ENCODE measurements around the gene TAB2.

TAB2 gene

DNA sequence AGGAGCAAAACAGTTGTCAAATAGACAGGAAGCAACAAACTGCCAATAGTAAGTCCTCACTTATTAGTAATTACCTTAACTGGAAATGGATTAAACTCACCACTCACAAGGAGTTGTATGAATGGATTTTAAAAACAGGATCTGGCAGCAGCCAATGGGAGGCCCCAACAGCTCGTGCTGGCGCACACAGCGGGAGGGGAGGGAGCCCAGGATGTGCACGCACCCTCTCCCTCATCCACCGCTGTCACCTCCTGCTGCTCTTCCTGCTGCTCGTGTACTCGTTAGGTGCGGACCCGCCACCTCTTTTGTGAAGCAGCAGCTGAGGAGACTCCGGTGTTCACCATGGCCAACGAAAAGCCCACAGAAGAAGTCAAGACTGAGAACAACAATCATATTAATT is 82.5 kb downstream of the TAB2 start, which contains the start of gene SUMO4 (continued):
- TF ChIP-seq, protein P1, sequence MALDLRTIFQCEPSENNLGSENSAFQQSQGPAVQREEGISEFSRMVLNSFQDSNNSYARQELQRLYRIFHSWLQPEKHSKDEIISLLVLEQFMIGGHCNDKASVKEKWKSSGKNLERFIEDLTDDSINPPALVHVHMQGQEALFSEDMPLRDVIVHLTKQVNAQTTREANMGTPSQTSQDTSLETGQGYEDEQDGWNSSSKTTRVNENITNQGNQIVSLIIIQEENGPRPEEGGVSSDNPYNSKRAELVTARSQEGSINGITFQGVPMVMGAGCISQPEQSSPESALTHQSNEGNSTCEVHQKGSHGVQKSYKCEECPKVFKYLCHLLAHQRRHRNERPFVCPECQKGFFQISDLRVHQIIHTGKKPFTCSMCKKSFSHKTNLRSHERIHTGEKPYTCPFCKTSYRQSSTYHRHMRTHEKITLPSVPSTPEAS (tag by site-specific recombination; IDR thresholded peaks at IDR 0.05): no peak
- no peak for TF ChIP-seq ZFHX2 (tag by site-specific recombination; conservative IDR thresholded peaks at IDR 0.05)
- no peak for TF ChIP-seq ZBTB21 (tag by site-specific recombination; IDR thresholded peaks at IDR 0.05)
- TF ChIP-seq GLI4 (tag by site-specific recombination; IDR thresholded peaks at IDR 0.05): no peak
- no peak for TF ChIP-seq ZNF560 (tag by site-specific recombination; IDR thresholded peaks at IDR 0.05; ENCODE audit: borderline replicate concordance)

DNA sequence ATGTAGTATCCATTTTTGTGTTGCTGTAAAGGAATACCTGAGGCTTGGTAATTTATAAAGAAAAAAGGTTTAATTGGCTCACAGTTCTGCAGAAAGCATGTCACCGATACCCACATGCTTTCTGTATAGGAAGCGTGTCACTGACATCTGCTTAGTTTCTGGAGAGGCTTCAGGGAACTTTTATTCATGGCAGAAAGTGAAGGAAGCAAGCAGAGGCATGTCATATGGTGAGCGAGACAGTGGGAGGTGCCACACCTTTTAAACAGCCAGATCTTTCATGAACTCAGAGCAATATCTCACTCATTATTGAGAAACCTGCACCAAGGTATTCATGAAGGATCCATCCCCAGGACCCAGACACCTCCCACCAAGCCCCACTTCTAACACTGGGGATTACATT is 86.0 kb downstream of the TAB2 start:
- H3K9me3 ChIP-seq (ENCODE audit: control insufficient read depth, insufficient read depth, low read depth, low read length): no peaks in the 10 kb centered on the region
- no peaks in the 10 kb centered on the region for H3K4me1 ChIP-seq (ENCODE audit: control insufficient read depth, insufficient read depth, low read length)
- ChIA-PET POLR2A (no interaction called here), CTCF (no interaction called here)
- H3K27ac ChIP-seq (ENCODE audit: extremely low read depth, low read depth, low read length): no peak overlapping the region
- H3K36me3 ChIP-seq (ENCODE audit: control insufficient read depth in 2 of 2, insufficient read depth in 1 of 2, low read length in 2 of 2): peaks cover 33 to 37% of the 10 kb centered on the region in 2 experiments
- H3K4me3 ChIP-seq (ENCODE audit: low read depth, low read length): no peak overlapping the region
- TF ChIP-seq ZNF624 (tag by site-specific recombination; IDR thresholded peaks at IDR 0.05) (no peak), ZNF341 (tag by site-specific recombination; IDR thresholded peaks at IDR 0.05; ENCODE audit: low read depth) (0 out of 2 replicates have a peak, but pooled peaks have one; percentile 10)

DNA sequence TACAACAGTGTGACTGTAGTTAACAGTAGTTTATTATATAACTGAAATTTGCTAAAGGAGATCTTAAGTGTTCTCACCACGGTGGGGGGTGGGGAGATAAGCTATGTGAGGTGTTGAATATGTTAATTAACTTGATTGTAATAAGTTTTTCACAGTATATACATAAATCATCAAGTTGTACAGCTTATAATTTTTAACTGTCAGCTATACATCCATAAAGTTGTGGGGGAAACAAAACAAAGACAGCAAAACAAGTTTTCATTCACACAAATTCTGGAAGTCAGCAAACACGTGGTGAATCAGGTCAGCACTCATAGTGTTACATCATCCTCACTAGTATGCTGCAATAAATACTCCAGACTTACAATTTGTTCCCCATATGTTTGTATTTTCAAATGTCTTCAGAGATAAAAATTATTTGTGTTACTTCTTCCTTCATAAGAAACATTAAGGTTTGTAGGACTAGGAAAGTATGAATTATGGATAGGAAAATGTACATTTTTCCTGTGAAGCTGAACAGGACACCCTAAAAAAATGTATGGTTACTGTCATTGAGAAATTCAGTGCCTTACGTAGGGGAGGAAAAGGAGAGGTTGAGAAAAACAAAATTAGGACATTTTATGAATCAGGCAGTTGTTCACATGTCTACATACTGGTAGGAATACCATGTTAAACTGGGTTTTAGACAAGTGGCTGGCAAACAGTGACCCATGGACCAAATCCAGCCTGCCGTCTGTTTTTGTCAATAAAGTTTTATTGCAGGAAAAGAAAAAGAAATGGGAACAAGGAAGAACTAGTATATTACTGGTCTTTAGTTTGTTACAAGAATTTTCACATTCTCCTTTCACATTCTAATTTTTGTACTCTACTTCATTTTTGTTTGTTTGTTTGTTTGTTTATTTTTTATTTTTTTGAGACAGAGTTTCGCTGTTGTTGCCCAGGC is 88.6 kb downstream of the TAB2 start:
- Histone ChIP-seq H3K4me3 (ENCODE audit: low read depth, low read length) (no peak overlapping the region), H3K27ac (ENCODE audit: extremely low read depth, low read depth, low read length) (no peak overlapping the region), H3K4me1 (ENCODE audit: control insufficient read depth, insufficient read depth, low read length) (no peaks in the 10 kb centered on the region), H3K9me3 (ENCODE audit: control insufficient read depth, insufficient read depth, low read depth, low read length) (no peaks in the 10 kb centered on the region), H3K36me3 (ENCODE audit: control insufficient read depth in 2 of 2, insufficient read depth in 1 of 2, low read length in 2 of 2) (peaks cover 18 to 41% of the 10 kb centered on the region in 2 experiments)
- ChIA-PET POLR2A (interaction anchor here (0.5 kb wide), 1 partner anchor 256 kb away, joined by 3 read pairs; no protein-coding TSS in a partner anchor), CTCF (interaction anchor here (0.7 kb wide), 1 partner anchor 25 kb away, joined by 3 read pairs; no protein-coding TSS in a partner anchor)
- no peak for TF ChIP-seq ZNF112 (tag by site-specific recombination; IDR thresholded peaks at IDR 0.05)
- no peak for TF ChIP-seq ZNF677 (tag by site-specific recombination; IDR thresholded peaks at IDR 0.05)
- TF ChIP-seq ZBTB1 (tag by site-specific recombination; IDR thresholded peaks at IDR 0.05): no peak
- TF ChIP-seq, protein P2, sequence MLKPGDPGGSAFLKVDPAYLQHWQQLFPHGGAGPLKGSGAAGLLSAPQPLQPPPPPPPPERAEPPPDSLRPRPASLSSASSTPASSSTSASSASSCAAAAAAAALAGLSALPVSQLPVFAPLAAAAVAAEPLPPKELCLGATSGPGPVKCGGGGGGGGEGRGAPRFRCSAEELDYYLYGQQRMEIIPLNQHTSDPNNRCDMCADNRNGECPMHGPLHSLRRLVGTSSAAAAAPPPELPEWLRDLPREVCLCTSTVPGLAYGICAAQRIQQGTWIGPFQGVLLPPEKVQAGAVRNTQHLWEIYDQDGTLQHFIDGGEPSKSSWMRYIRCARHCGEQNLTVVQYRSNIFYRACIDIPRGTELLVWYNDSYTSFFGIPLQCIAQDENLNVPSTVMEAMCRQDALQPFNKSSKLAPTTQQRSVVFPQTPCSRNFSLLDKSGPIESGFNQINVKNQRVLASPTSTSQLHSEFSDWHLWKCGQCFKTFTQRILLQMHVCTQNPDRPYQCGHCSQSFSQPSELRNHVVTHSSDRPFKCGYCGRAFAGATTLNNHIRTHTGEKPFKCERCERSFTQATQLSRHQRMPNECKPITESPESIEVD (tag by site-specific recombination; IDR thresholded peaks at IDR 0.05): peak; percentile 68
- no peak for TF ChIP-seq OVOL3 (tag by site-specific recombination; IDR thresholded peaks at IDR 0.05)
- no peak for TF ChIP-seq SP3 (tag by site-specific recombination; IDR thresholded peaks at IDR 0.05)
- TF ChIP-seq, protein P3, sequence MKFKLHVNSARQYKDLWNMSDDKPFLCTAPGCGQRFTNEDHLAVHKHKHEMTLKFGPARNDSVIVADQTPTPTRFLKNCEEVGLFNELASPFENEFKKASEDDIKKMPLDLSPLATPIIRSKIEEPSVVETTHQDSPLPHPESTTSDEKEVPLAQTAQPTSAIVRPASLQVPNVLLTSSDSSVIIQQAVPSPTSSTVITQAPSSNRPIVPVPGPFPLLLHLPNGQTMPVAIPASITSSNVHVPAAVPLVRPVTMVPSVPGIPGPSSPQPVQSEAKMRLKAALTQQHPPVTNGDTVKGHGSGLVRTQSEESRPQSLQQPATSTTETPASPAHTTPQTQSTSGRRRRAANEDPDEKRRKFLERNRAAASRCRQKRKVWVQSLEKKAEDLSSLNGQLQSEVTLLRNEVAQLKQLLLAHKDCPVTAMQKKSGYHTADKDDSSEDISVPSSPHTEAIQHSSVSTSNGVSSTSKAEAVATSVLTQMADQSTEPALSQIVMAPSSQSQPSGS (tag by site-specific recombination; IDR thresholded peaks at IDR 0.05; ENCODE audit: low read depth): 0 out of 2 replicates have a peak, but pooled peaks have one; percentile 6
- TF ChIP-seq GLIS2 (tag by site-specific recombination; IDR thresholded peaks at IDR 0.05): no peak
- TF ChIP-seq ZNF19 (tag by site-specific recombination; IDR thresholded peaks at IDR 0.05; ENCODE audit: low read depth): no peak
- no peak for TF ChIP-seq ZNF311 (tag by site-specific recombination; IDR thresholded peaks at IDR 0.05; ENCODE audit: borderline replicate concordance)
- TF ChIP-seq, protein P4, sequence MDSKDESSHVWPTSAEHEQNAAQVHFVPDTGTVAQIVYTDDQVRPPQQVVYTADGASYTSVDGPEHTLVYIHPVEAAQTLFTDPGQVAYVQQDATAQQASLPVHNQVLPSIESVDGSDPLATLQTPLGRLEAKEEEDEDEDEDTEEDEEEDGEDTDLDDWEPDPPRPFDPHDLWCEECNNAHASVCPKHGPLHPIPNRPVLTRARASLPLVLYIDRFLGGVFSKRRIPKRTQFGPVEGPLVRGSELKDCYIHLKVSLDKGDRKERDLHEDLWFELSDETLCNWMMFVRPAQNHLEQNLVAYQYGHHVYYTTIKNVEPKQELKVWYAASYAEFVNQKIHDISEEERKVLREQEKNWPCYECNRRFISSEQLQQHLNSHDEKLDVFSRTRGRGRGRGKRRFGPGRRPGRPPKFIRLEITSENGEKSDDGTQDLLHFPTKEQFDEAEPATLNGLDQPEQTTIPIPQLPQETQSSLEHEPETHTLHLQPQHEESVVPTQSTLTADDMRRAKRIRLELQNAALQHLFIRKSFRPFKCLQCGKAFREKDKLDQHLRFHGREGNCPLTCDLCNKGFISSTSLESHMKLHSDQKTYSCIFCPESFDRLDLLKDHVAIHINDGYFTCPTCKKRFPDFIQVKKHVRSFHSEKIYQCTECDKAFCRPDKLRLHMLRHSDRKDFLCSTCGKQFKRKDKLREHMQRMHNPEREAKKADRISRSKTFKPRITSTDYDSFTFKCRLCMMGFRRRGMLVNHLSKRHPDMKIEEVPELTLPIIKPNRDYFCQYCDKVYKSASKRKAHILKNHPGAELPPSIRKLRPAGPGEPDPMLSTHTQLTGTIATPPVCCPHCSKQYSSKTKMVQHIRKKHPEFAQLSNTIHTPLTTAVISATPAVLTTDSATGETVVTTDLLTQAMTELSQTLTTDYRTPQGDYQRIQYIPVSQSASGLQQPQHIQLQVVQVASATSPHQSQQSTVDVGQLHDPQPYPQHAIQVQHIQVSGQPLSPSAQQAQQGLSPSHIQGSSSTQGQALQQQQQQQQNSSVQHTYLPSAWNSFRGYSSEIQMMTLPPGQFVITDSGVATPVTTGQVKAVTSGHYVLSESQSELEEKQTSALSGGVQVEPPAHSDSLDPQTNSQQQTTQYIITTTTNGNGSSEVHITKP (tag by site-specific recombination; IDR thresholded peaks at IDR 0.05): no peak
- TF ChIP-seq ZNF48 (tag by site-specific recombination; IDR thresholded peaks at IDR 0.05): no peak
- no peak for TF ChIP-seq ZNF624 (tag by site-specific recombination; IDR thresholded peaks at IDR 0.05)
- TF ChIP-seq HOXC10 (CRISPR knock-in tag; IDR thresholded peaks at IDR 0.05): no peak
- TF ChIP-seq ZNF560 (tag by site-specific recombination; IDR thresholded peaks at IDR 0.05; ENCODE audit: borderline replicate concordance): no peak
- 0 out of 2 replicates have a peak, but pooled peaks have one; percentile 23 for TF ChIP-seq ZSCAN16 (tag by site-specific recombination; IDR thresholded peaks at IDR 0.05)
- no peak for TF ChIP-seq ZNF544 (tag by site-specific recombination; IDR thresholded peaks at IDR 0.05)
- TF ChIP-seq SP7 (tag by site-specific recombination; IDR thresholded peaks at IDR 0.05): 0 out of 2 replicates have a peak, but pooled peaks have one; percentile 14
- TF ChIP-seq ZNF335 (tag by site-specific recombination; conservative IDR thresholded peaks at IDR 0.05): peak; percentile 62
